Mucosa of rectum (tissue), 2 donors: Measurements from ENCODE around the gene RASSF3.

ENCODE experiments used
- H3K27ac ChIP-seq, 2 donors: one replicate each; pipeline ENCODE4 v1.7.0; 2013; ENCODE audit warnings: inconsistent platforms in 2 of 2, low read depth in 2 of 2, low read length in 2 of 2
- H3K27me3 ChIP-seq, 2 donors: one replicate each; pipeline ENCODE4 v1.7.0; 2013; ENCODE audit warnings: low read length in 2 of 2; ENCODE audit not compliant: control insufficient read depth in 2 of 2, insufficient read depth in 2 of 2
- H3K36me3 ChIP-seq, 2 donors: one replicate each; pipeline ENCODE4 v1.7.0; 2013; ENCODE audit warnings: low read length in 2 of 2; ENCODE audit not compliant: control insufficient read depth in 2 of 2, insufficient read depth in 2 of 2
- H3K4me1 ChIP-seq, 2 donors: one replicate each; pipeline ENCODE4 v1.7.0; 2013; ENCODE audit warnings: low read length in 2 of 2, mild to moderate bottlenecking in 1 of 2; ENCODE audit not compliant: control insufficient read depth in 2 of 2, insufficient read depth in 2 of 2
- H3K4me3 ChIP-seq, 2 donors: one replicate each; pipeline ENCODE4 v1.7.0; 2013; ENCODE audit warnings: low read length in 2 of 2
- H3K9ac ChIP-seq, 2 donors: one replicate each; pipeline ENCODE4 v1.7.0; 2013; ENCODE audit warnings: low read length in 2 of 2, low read depth in 1 of 2, mild to moderate bottlenecking in 1 of 2
- H3K9me3 ChIP-seq, 2 donors: one replicate each; pipeline ENCODE4 v1.7.0; 2013; ENCODE audit warnings: low read length in 2 of 2; ENCODE audit not compliant: control insufficient read depth in 2 of 2
- donor health status: healthy.
- donor health status: Normal muscosa, but diverticular disease.

Gene RASSF3

GRCh38 chr12:64733857-64734256, 123.6 kb downstream of the RASSF3 start:
- no peaks in the 10 kb centered on the region for H3K27me3 ChIP-seq
- no peak overlapping the region for H3K4me3 ChIP-seq
- no peaks in the 10 kb centered on the region for H3K9me3 ChIP-seq
- H3K4me1 ChIP-seq, result no peaks in the 10 kb centered on the region
- peaks cover 26 to 50% of the 10 kb centered on the region in 2 donors for H3K36me3 ChIP-seq
- H3K9ac ChIP-seq, result no peak overlapping the region
- no peak overlapping the region for H3K27ac ChIP-seq

- H3K27ac ChIP-seq, result no peak overlapping the region
- no peaks in the 10 kb centered on the region for H3K9me3 ChIP-seq
- peaks cover 33 to 61% of the 10 kb centered on the region in 2 donors for H3K36me3 ChIP-seq
Measured at GRCh38 chr12:64735442-64735841, 125.1 kb downstream of the RASSF3 start.

GRCh38 chr12:64736771-64737170, 126.5 kb downstream of the RASSF3 start:
- Histone ChIP-seq H3K27ac (no peak overlapping the region), H3K4me1 (no peaks in the 10 kb centered on the region), H3K4me3 (no peak overlapping the region), H3K9me3 (no peaks in the 10 kb centered on the region), H3K27me3 (no peaks in the 10 kb centered on the region), H3K9ac (no peak overlapping the region), H3K36me3 (peaks cover 32 to 61% of the 10 kb centered on the region in 2 donors)

More at GRCh38 chr12:64735442-64735841, 125.1 kb downstream of the RASSF3 start:
- Histone ChIP-seq H3K4me3 (no peak overlapping the region), H3K4me1 (no peaks in the 10 kb centered on the region), H3K27me3 (no peaks in the 10 kb centered on the region), H3K9ac (no peak overlapping the region)

- Histone ChIP-seq H3K27ac (no peak overlapping the region), H3K36me3 (peaks cover 36 to 65% of the 10 kb centered on the region in 2 donors), H3K4me1 (no peaks in the 10 kb centered on the region), H3K27me3 (no peaks in the 10 kb centered on the region), H3K9me3 (no peaks in the 10 kb centered on the region), H3K9ac (no peak overlapping the region), H3K4me3 (no peak overlapping the region)
Measured at GRCh38 chr12:64737539-64737938, 127.2 kb downstream of the RASSF3 start.

GRCh38 chr12:64739778-64740177, 129.5 kb downstream of the RASSF3 start:
- Histone ChIP-seq H3K4me3 (no peak overlapping the region), H3K4me1 (peaks cover 4% of the 10 kb centered on the region in 2 donors), H3K36me3 (peaks cover 38 to 65% of the 10 kb centered on the region in 2 donors), H3K27ac (no peak overlapping the region), H3K9me3 (no peaks in the 10 kb centered on the region), H3K9ac (no peak overlapping the region), H3K27me3 (no peaks in the 10 kb centered on the region)

- Histone ChIP-seq H3K4me1 (peaks cover 6% of the 10 kb centered on the region in 2 donors), H3K27ac (no peak overlapping the region), H3K27me3 (no peaks in the 10 kb centered on the region), H3K9ac (no peak overlapping the region), H3K9me3 (no peaks in the 10 kb centered on the region), H3K4me3 (no peak overlapping the region), H3K36me3 (peaks cover 38 to 58% of the 10 kb centered on the region in 2 donors)
Measured at GRCh38 chr12:64740646-64741045, 130.4 kb downstream of the RASSF3 start.

GRCh38 chr12:64742416-64742815, 132.1 kb downstream of the RASSF3 start:
- no peaks in the 10 kb centered on the region for H3K27me3 ChIP-seq
- H3K9ac ChIP-seq, result no peak overlapping the region
- H3K27ac ChIP-seq, result no peak overlapping the region
- peaks cover 6% of the 10 kb centered on the region in 2 donors for H3K4me1 ChIP-seq
- peaks cover 32 to 44% of the 10 kb centered on the region in 2 donors for H3K36me3 ChIP-seq
- H3K4me3 ChIP-seq, result no peak overlapping the region
- H3K9me3 ChIP-seq, result no peaks in the 10 kb centered on the region

GRCh38 chr12:64743206-64743605, 132.9 kb downstream of the RASSF3 start:
- Histone ChIP-seq H3K27ac (no peak overlapping the region), H3K4me1 (peaks cover 6% of the 10 kb centered on the region in 2 donors), H3K27me3 (no peaks in the 10 kb centered on the region), H3K36me3 (peaks cover 30 to 38% of the 10 kb centered on the region in 2 donors), H3K4me3 (no peak overlapping the region), H3K9ac (no peak overlapping the region), H3K9me3 (no peaks in the 10 kb centered on the region)

- no peaks in the 10 kb centered on the region for H3K9me3 ChIP-seq
- H3K36me3 ChIP-seq, result peaks cover 24 to 31% of the 10 kb centered on the region in 2 donors
- H3K27ac ChIP-seq, result peak overlapping the region in 1 of 2 donors; percentile 35
- no peaks in the 10 kb centered on the region for H3K27me3 ChIP-seq
- peaks cover 6% of the 10 kb centered on the region in 2 donors for H3K4me1 ChIP-seq
- H3K9ac ChIP-seq, result no peak overlapping the region
- no peak overlapping the region for H3K4me3 ChIP-seq
Measured at GRCh38 chr12:64744422-64745258, 134.3 kb downstream of the RASSF3 start.

GRCh38 chr12:64745259-64745807, 135.0 kb downstream of the RASSF3 start:
- peaks cover 23 to 26% of the 10 kb centered on the region in 2 donors for H3K36me3 ChIP-seq
- H3K27me3 ChIP-seq, result no peaks in the 10 kb centered on the region
- no peak overlapping the region for H3K4me3 ChIP-seq
- no peak overlapping the region for H3K9ac ChIP-seq
- peaks cover 6% of the 10 kb centered on the region in 2 donors for H3K4me1 ChIP-seq
- no peak overlapping the region for H3K27ac ChIP-seq
- H3K9me3 ChIP-seq, result no peaks in the 10 kb centered on the region
